NCI-H2227 (cell line): Measurements from ENCODE around the gene CD6.
"Not testable (repeated sequence)": the region's sequence is repeated elsewhere in the genome, so short reads cannot be mapped to it uniquely, and the experiment has no call there.

Experiments used
- DNase-seq: peaks from one replicate; lab custom pipeline; 2025; ENCODE audit not compliant: unreplicated experiment; lab: John Stamatoyannopoulos, UW

Gene CD6

GRCh38 chr11:61049063-61049377, 77.5 kb downstream of the CD6 start:
- peak; percentile 17 for DNase-seq

- no peak for DNase-seq
These were observed 78.4 kb downstream of the CD6 start for GRCh38 chr11:61049859-61050258.

GRCh38 chr11:61052182-61052972, 80.9 kb downstream of the CD6 start:
- no peak for DNase-seq

GRCh38 chr11:61053191-61053590, 81.7 kb downstream of the CD6 start:
- DNase-seq = no peak

- DNase-seq = no peak
These were observed 83.0 kb downstream of the CD6 start for GRCh38 chr11:61054513-61054912.

GRCh38 chr11:61054927-61055562, 83.6 kb downstream of the CD6 start:
- DNase-seq = no peak

- DNase-seq = no peak
These were observed 84.3 kb downstream of the CD6 start for GRCh38 chr11:61055776-61056175.

- DNase-seq = no peak
These were observed 85.1 kb downstream of the CD6 start for GRCh38 chr11:61056571-61056970.

- no peak for DNase-seq
These were observed 85.5 kb downstream of the CD6 start for GRCh38 chr11:61056981-61057380.

- DNase-seq = no peak
These were observed 86.1 kb downstream of the CD6 start for GRCh38 chr11:61057615-61058014.

- DNase-seq = no peak
These were observed 87.2 kb downstream of the CD6 start for GRCh38 chr11:61058583-61059259.

- no peak for DNase-seq
These were observed 87.8 kb downstream of the CD6 start for GRCh38 chr11:61059260-61059752.

GRCh38 chr11:61061081-61061826, 89.8 kb downstream of the CD6 start:
- DNase-seq = no peak

GRCh38 chr11:61062181-61062930, 90.9 kb downstream of the CD6 start:
- no peak for DNase-seq

- not testable (repeated sequence) for DNase-seq
These were observed 93.8 kb downstream of the CD6 start for GRCh38 chr11:61065236-61065635.

- no peak for DNase-seq
These were observed 94.6 kb downstream of the CD6 start for GRCh38 chr11:61065955-61066638.

GRCh38 chr11:61066645-61067044, 95.2 kb downstream of the CD6 start:
- no peak for DNase-seq

- DNase-seq = no peak
These were observed 96.4 kb downstream of the CD6 start for GRCh38 chr11:61067782-61068446.

- DNase-seq = no peak
These were observed 97.1 kb downstream of the CD6 start for GRCh38 chr11:61068581-61068980.

- DNase-seq = no peak
These were observed 97.9 kb downstream of the CD6 start for GRCh38 chr11:61069427-61069826.
